Epithelial cell of esophagus (primary cell): ENCODE data around the gene AREL1.

Source experiments
- DNase-seq: peaks from one replicate; pipeline ENCODE4 v3.0.0; 2010; ENCODE audit warnings: low read depth
- H3K4me3 ChIP-seq: 2 replicates; pipeline ENCODE4 v1.5.1; 2011; ENCODE audit warnings: mild to moderate bottlenecking, low read length, control low read depth
- TF ChIP-seq, protein P1 (sequence below): IDR thresholded peaks from 2 replicates; pipeline ENCODE4 v1.5.1; 2011; ENCODE audit warnings: low read depth, mild to moderate bottlenecking, low read length, control low read depth, inconsistent platforms; ENCODE audit not compliant: insufficient read depth; ENCODE audit errors: missing control alignments

Gene AREL1

GRCh38 chr14:74647678-74648461 lies 65.0 kb downstream of the AREL1 start:
- TF ChIP-seq, protein P1, sequence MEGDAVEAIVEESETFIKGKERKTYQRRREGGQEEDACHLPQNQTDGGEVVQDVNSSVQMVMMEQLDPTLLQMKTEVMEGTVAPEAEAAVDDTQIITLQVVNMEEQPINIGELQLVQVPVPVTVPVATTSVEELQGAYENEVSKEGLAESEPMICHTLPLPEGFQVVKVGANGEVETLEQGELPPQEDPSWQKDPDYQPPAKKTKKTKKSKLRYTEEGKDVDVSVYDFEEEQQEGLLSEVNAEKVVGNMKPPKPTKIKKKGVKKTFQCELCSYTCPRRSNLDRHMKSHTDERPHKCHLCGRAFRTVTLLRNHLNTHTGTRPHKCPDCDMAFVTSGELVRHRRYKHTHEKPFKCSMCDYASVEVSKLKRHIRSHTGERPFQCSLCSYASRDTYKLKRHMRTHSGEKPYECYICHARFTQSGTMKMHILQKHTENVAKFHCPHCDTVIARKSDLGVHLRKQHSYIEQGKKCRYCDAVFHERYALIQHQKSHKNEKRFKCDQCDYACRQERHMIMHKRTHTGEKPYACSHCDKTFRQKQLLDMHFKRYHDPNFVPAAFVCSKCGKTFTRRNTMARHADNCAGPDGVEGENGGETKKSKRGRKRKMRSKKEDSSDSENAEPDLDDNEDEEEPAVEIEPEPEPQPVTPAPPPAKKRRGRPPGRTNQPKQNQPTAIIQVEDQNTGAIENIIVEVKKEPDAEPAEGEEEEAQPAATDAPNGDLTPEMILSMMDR = no peak
- no peak overlapping the region for H3K4me3 ChIP-seq
- DNase-seq = peak; percentile 75

- TF ChIP-seq, protein P1 = no peak
- no peak for DNase-seq
- no peak overlapping the region for H3K4me3 ChIP-seq
Observed at GRCh38 chr14:74647061-74647677, 65.7 kb downstream of the AREL1 start.

GRCh38 chr14:74645756-74646470 lies 67.0 kb downstream of the AREL1 start:
- TF ChIP-seq, protein P1 = no peak
- H3K4me3 ChIP-seq = no peak overlapping the region
- no peak for DNase-seq

DNA sequence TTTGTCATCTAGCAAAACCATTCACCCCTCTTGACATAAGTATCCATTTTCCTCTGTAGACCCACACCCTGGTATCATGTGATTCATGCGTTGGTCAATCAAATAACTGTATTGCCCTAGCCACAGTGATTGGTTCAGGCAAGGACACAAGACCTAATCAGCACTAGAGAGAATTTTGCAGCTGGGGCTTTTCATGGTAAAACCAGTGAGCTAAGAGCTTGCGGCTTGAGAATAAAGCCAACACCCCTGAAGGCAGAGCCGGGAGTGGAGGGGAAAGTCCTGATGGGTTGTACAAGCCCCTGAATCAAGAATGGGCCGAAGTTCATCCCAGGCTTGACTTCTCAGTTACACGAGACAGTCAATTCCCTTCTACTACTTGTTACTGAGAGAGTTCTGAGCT lies 67.6 kb downstream of the AREL1 start:
- TF ChIP-seq, protein P1 = no peak

GRCh38 chr14:74641601-74642391 lies 71.1 kb downstream of the AREL1 start:
- H3K4me3 ChIP-seq = no peak overlapping the region
- no peak for DNase-seq
- TF ChIP-seq, protein P1 = no peak

More for the DNA sequence above, 67.6 kb downstream of the AREL1 start:
- DNase-seq = no peak
- no peak overlapping the region for H3K4me3 ChIP-seq

DNA sequence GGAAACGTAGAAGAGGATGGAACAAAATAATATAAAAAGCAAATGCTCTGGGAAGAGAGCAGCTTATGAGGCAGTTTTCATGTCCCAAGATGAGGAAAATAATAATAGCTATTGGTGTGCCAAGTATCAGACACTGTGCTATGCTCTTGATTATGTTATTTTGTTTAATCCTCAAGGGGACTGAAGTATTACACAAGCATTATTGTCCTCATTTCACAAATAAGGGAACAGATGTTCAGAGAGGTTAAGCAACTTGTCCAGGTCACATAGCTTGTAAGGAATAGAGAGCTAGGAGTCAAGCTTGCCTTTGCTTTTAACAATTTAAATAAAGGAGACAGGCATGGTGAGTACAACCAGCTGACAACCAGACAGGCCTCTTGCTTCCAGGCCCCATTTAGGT lies 73.9 kb downstream of the AREL1 start:
- no peak overlapping the region for H3K4me3 ChIP-seq
- DNase-seq = no peak
- TF ChIP-seq, protein P1 = no peak
